ENCODE data around the gene PHEX. TPM values are rescaled to one million over a fixed set of nuclear protein-coding genes. Genes with fewer than 3 reads are reported as not detected.
A peak's percentile ranks its signal among the peaks of the same experiment; 100 is the strongest.
"Not testable (repeated sequence)": the region's sequence is repeated elsewhere in the genome, so short reads cannot be mapped to it uniquely, and the experiment has no call there.

The PHEX gene
- total RNA-seq, 1 donor from 2014 or later, result 1.6 TPM

GRCh38 chrX:22273714-22274317 is 241.7 kb downstream of the PHEX start:
- Mint-ChIP-seq H3K4me1 (ENCODE audit: unreplicated experiment) (no peaks in the 10 kb centered on the region), H3K27me3 (no peaks in the 10 kb centered on the region), H3K36me3 (no peaks in the 10 kb centered on the region), H3K9me3 (peaks cover 5% of the 10 kb centered on the region), H3K27ac (no peak overlapping the region), H3K4me3 (no peak overlapping the region)
- DNase-seq (ENCODE audit: extremely low spot score, unreplicated experiment), result no peak
- TF ChIP-seq, protein P1, sequence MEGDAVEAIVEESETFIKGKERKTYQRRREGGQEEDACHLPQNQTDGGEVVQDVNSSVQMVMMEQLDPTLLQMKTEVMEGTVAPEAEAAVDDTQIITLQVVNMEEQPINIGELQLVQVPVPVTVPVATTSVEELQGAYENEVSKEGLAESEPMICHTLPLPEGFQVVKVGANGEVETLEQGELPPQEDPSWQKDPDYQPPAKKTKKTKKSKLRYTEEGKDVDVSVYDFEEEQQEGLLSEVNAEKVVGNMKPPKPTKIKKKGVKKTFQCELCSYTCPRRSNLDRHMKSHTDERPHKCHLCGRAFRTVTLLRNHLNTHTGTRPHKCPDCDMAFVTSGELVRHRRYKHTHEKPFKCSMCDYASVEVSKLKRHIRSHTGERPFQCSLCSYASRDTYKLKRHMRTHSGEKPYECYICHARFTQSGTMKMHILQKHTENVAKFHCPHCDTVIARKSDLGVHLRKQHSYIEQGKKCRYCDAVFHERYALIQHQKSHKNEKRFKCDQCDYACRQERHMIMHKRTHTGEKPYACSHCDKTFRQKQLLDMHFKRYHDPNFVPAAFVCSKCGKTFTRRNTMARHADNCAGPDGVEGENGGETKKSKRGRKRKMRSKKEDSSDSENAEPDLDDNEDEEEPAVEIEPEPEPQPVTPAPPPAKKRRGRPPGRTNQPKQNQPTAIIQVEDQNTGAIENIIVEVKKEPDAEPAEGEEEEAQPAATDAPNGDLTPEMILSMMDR (conservative IDR thresholded peaks at IDR 0.05), result no peak

GRCh38 chrX:22276781-22277180 is 244.7 kb downstream of the PHEX start:
- Mint-ChIP-seq H3K27ac (no peak overlapping the region), H3K36me3 (no peaks in the 10 kb centered on the region), H3K27me3 (no peaks in the 10 kb centered on the region), H3K4me1 (ENCODE audit: unreplicated experiment) (no peaks in the 10 kb centered on the region), H3K4me3 (no peak overlapping the region), H3K9me3 (peaks cover 5% of the 10 kb centered on the region)
- TF ChIP-seq, protein P1 (conservative IDR thresholded peaks at IDR 0.05), result no peak
- no peak for DNase-seq (ENCODE audit: extremely low spot score, unreplicated experiment)

DNA sequence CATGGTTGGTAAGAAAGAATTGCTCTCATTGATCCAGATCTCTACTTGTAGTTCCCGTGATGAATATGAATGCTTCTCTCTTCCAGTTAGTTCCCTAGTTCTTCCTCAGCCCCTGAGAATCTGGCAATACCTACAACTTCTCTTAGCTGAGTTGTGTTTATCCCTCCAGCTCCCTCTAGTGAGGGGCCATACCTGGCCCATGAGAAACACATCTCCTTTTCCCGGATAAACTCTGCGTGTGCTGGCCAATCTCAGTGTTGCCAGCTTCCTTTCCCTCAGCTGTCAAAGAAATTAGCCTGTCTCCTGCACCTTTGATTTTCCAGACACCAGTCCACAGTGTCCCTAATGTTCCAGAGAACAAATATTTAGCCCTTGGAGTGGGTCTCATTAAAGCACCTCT is 246.2 kb downstream of the PHEX start:
- H3K9me3 Mint-ChIP-seq, result peaks cover 12% of the 10 kb centered on the region
- no peaks in the 10 kb centered on the region for H3K36me3 Mint-ChIP-seq
- no peak overlapping the region for H3K4me3 Mint-ChIP-seq
- no peak overlapping the region for H3K27ac Mint-ChIP-seq
- H3K27me3 Mint-ChIP-seq, result no peaks in the 10 kb centered on the region
- no peaks in the 10 kb centered on the region for H3K4me1 Mint-ChIP-seq (ENCODE audit: unreplicated experiment)
- DNase-seq (ENCODE audit: extremely low spot score, unreplicated experiment), result no peak
- TF ChIP-seq, protein P1 (conservative IDR thresholded peaks at IDR 0.05), result no peak

DNA sequence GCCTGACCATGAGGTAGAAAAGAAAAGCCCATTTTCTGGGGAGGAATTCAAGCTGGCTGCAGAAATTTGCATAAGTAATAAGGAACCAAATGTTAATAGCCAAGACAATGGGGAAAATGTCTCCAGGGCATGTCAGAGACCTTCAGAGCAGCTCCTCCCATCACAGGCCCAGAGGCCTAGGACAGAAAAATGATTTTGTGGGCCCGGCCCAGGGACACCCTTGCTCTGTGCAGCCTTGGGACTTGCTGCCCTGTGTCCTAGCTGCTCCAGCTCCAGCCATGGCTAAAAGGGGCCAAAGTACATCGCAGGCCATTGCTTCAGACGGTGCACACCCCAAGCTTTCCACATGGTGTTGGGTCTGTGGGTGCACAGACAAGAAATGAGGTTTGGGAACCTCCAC is 257.1 kb downstream of the PHEX start:
- not testable (repeated sequence) for DNase-seq (ENCODE audit: extremely low spot score, unreplicated experiment); H3K27ac Mint-ChIP-seq; H3K36me3 Mint-ChIP-seq; H3K27me3 Mint-ChIP-seq; H3K4me1 Mint-ChIP-seq (ENCODE audit: unreplicated experiment); H3K4me3 Mint-ChIP-seq; H3K9me3 Mint-ChIP-seq

- Mint-ChIP-seq H3K36me3 (no peaks in the 10 kb centered on the region), H3K27ac (no peak overlapping the region), H3K27me3 (no peaks in the 10 kb centered on the region), H3K9me3 (no peaks in the 10 kb centered on the region), H3K4me1 (ENCODE audit: unreplicated experiment) (peaks cover 12% of the 10 kb centered on the region), H3K4me3 (no peak overlapping the region)
- TF ChIP-seq, protein P1 (conservative IDR thresholded peaks at IDR 0.05), result no peak
- no peak for DNase-seq (ENCODE audit: extremely low spot score, unreplicated experiment)
Measured at GRCh38 chrX:22296871-22297270, 264.7 kb downstream of the PHEX start.

- Mint-ChIP-seq H3K4me3 (no peak overlapping the region), H3K4me1 (ENCODE audit: unreplicated experiment) (peaks cover 12% of the 10 kb centered on the region), H3K9me3 (no peaks in the 10 kb centered on the region), H3K27me3 (no peaks in the 10 kb centered on the region), H3K36me3 (no peaks in the 10 kb centered on the region), H3K27ac (peak overlapping the region; percentile 12)
- DNase-seq (ENCODE audit: extremely low spot score, unreplicated experiment), result no peak
- TF ChIP-seq, protein P1 (conservative IDR thresholded peaks at IDR 0.05), result no peak
Measured at GRCh38 chrX:22300130-22300529, 268.0 kb downstream of the PHEX start.

Other genes with a start within 250 kb of the PHEX start
- gene MBTPS2, start 192.7 kb upstream of the PHEX start, total RNA-seq (ENCODE audit: low replicate concordance), result 19.8 and 21.8 TPM in 2 replicates
- 2.7 and 3.1 TPM in 2 replicates for gene YY2, start 176.3 kb upstream of the PHEX start, total RNA-seq (ENCODE audit: low replicate concordance)
- gene SMS, start 91.6 kb upstream of the PHEX start, total RNA-seq (ENCODE audit: low replicate concordance), result 138 and 277 TPM in 2 replicates
- not detected in 2 replicates for gene CBLL2, start 240.6 kb downstream of the PHEX start, total RNA-seq (ENCODE audit: low replicate concordance)

All from type B pancreatic cell (in vitro differentiated cells).